SK-N-SH treated with all-trans-retinoic acid at 6 μM for 48 hours (cell line): ENCODE data around the gene RTN4RL2.
A peak's percentile ranks its signal among the peaks of the same experiment; 100 is the strongest.

Experiments
- ATAC-seq: fragments of 200-7000 bp; cut with Tn5 transposase; 3 replicates; pipeline ENCODE4 v1.9.1; 2020; ENCODE audit warnings: mild to moderate bottlenecking, moderate library complexity
- ARNTL ChIP-seq: fragments of 450-650 bp; formaldehyde crosslinking; IDR thresholded peaks from 2 replicates; pipeline ENCODE4 v1.5.0; 2020; ENCODE audit warnings: low read depth, mild to moderate bottlenecking, moderate library complexity, borderline replicate concordance
- BACH2 ChIP-seq: fragments of 250-450 bp; sonication (Bioruptor Pico); IDR thresholded peaks from 2 replicates; pipeline ENCODE4 v1.9.0; 2021; ENCODE audit warnings: mild to moderate bottlenecking, borderline replicate concordance
- CREB5 ChIP-seq: fragments of 250-450 bp; sonication (Bioruptor Pico); IDR thresholded peaks from 2 replicates; pipeline ENCODE4 v1.5.1; 2020; ENCODE audit warnings: low read depth, mild to moderate bottlenecking, moderate library complexity
- CSDC2 ChIP-seq: fragments of 250-450 bp; sonication (Bioruptor Pico); IDR thresholded peaks from 2 replicates; pipeline ENCODE4 v1.5.0; 2020; ENCODE audit warnings: mild to moderate bottlenecking, moderate library complexity
- ESRRG ChIP-seq: fragments of 250-450 bp; sonication (Bioruptor Pico); IDR thresholded peaks from 2 replicates; pipeline ENCODE4 v1.6.1; 2021; ENCODE audit warnings: mild to moderate bottlenecking
- GLIS3 ChIP-seq: fragments of 250-450 bp; sonication (Bioruptor Pico); IDR thresholded peaks from 2 replicates; pipeline ENCODE4 v1.5.0; 2020; ENCODE audit warnings: mild to moderate bottlenecking, moderate library complexity
- ISL1 ChIP-seq: fragments of 250-450 bp; sonication (Bioruptor Pico); IDR thresholded peaks from 2 replicates; pipeline ENCODE4 v2.1.2; 2022; ENCODE audit warnings: mild to moderate bottlenecking, moderate library complexity
- OSR1 ChIP-seq: fragments of 250-450 bp; sonication (Bioruptor Pico); IDR thresholded peaks from 2 replicates; pipeline ENCODE4 v1.8.0; 2022; ENCODE audit warnings: moderate library complexity, mild to moderate bottlenecking, inconsistent platforms
- PATZ1 ChIP-seq: fragments of 250-450 bp; sonication (Bioruptor Pico); IDR thresholded peaks from 2 replicates; pipeline ENCODE4 v1.8.0; 2020; ENCODE audit warnings: mild to moderate bottlenecking, moderate library complexity, borderline replicate concordance
- POU6F1 ChIP-seq: fragments of 250-450 bp; sonication (Bioruptor Pico); IDR thresholded peaks from 2 replicates; pipeline ENCODE4 v1.8.0; 2021; ENCODE audit warnings: low read depth, mild to moderate bottlenecking, moderate library complexity, borderline replicate concordance
- PPARA ChIP-seq: fragments of 250-450 bp; sonication (Bioruptor Pico); IDR thresholded peaks from 2 replicates; pipeline ENCODE4 v1.5.0; 2020; ENCODE audit warnings: mild to moderate bottlenecking, borderline replicate concordance
- RARB ChIP-seq: fragments of 250-450 bp; sonication (Bioruptor Pico); IDR thresholded peaks from 2 replicates; pipeline ENCODE4 v1.8.0; 2021; ENCODE audit warnings: mild to moderate bottlenecking, moderate library complexity
- SNAI2 ChIP-seq: fragments of 250-450 bp; sonication (Bioruptor Pico); IDR thresholded peaks from 2 replicates; pipeline ENCODE4 v1.5.0; 2020; ENCODE audit warnings: mild to moderate bottlenecking, moderate library complexity
- TCF4 ChIP-seq: fragments of 250-450 bp; sonication (Bioruptor Pico); IDR thresholded peaks from 2 replicates; pipeline ENCODE4 v1.8.0; 2021; ENCODE audit warnings: mild to moderate bottlenecking, moderate library complexity, borderline replicate concordance
- TOX ChIP-seq: fragments of 250-450 bp; sonication (Bioruptor Pico); IDR thresholded peaks from 2 replicates; pipeline ENCODE4 v1.8.0; 2021; ENCODE audit warnings: mild to moderate bottlenecking, moderate library complexity, borderline replicate concordance
- TSHZ2 ChIP-seq: fragments of 250-450 bp; sonication (Bioruptor Pico); IDR thresholded peaks from 2 replicates; pipeline ENCODE4 v1.5.0; 2020; ENCODE audit warnings: mild to moderate bottlenecking, moderate library complexity
- ZC3H10 ChIP-seq: fragments of 250-450 bp; sonication (Bioruptor Pico); IDR thresholded peaks from 2 replicates; pipeline ENCODE4 v1.5.1; 2021; ENCODE audit warnings: mild to moderate bottlenecking, moderate library complexity
- ZFP3 ChIP-seq: fragments of 250-450 bp; sonication (Bioruptor Pico); IDR thresholded peaks from 2 replicates; pipeline ENCODE4 v1.5.0; 2020; ENCODE audit warnings: mild to moderate bottlenecking, moderate library complexity
- ZFP30 ChIP-seq: fragments of 450-650 bp; formaldehyde crosslinking; IDR thresholded peaks from 2 replicates; pipeline ENCODE4 v1.5.0; 2022; ENCODE audit warnings: mild to moderate bottlenecking, moderate library complexity
- ZNF565 ChIP-seq: fragments of 450-650 bp; formaldehyde crosslinking; conservative IDR thresholded peaks from 2 replicates; pipeline ENCODE4 v1.5.0; 2020; ENCODE audit warnings: low read depth, mild to moderate bottlenecking, moderate library complexity
- ZNF70 ChIP-seq: fragments of 450-650 bp; formaldehyde crosslinking; IDR thresholded peaks from 2 replicates; pipeline ENCODE4 v1.5.0; 2020; ENCODE audit warnings: mild to moderate bottlenecking, moderate library complexity
- ZNF8 ChIP-seq: fragments of 450-650 bp; formaldehyde crosslinking; IDR thresholded peaks from 2 replicates; pipeline ENCODE4 v1.5.0; 2020; ENCODE audit warnings: mild to moderate bottlenecking, moderate library complexity

RTN4RL2 gene

DNA sequence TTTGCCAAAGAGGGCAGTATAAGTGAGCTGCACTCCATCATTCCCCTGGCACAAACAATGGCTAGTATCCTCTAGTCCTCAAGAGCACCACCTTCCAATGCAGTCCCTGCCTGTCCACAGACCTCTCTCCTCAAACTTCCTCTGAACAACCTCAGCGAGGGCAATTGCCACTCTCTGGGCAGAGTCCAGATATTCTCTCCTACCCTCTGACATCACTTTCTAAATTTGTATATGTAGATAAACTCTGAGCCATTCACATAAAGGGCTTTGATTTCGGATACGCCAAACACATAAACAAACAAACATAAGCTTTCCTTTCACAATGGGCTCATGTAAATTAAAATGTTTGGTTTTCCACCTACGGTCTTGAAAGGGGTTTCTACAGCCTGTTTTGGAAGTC is 30.4 kb upstream of the RTN4RL2 start (continued):
- no peak for TF ChIP-seq ZFP3 (CRISPR knock-in tag)
- TF ChIP-seq, all 23 proteins: peak for 0

DNA sequence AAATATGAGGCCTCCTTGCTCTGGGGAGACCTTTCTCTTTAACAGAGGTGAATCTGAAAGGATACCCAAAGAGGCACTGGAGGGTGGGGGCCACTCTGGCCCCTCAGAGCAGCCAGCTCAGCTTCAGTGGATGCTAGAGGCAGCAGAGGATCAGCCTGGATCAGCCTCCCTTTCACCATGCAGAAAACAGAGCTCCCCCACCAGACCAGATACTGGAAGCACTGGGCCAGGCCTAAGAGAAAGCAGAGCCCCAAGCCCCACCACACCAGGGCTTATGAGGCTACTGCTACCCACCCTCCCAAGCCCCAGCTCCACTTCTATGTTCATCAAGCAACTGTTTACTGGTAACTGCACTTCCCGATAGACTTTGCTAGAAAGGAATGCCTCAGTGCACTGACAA is 29.4 kb upstream of the RTN4RL2 start:
- no peak for ATAC-seq
- TF ChIP-seq ISL1 (no peak), CREB5 (CRISPR knock-in tag) (no peak)

- TF ChIP-seq TSHZ2 (CRISPR knock-in tag) (no peak), ZNF8 (CRISPR knock-in tag) (no peak), PPARA (CRISPR knock-in tag) (no peak), ZNF70 (CRISPR knock-in tag) (no peak), PATZ1 (CRISPR knock-in tag) (no peak), ZNF565 (no peak)
- no peak for ATAC-seq
Measured at GRCh38 chr11:57432149-57432561, 28.2 kb upstream of the RTN4RL2 start.

GRCh38 chr11:57432714-57433163 is 27.6 kb upstream of the RTN4RL2 start:
- TF ChIP-seq ESRRG (CRISPR knock-in tag) (no peak), ZNF8 (CRISPR knock-in tag) (no peak), ZFP30 (CRISPR knock-in tag) (no peak), GLIS3 (CRISPR knock-in tag) (no peak), POU6F1 (no peak), CSDC2 (no peak), ZNF565 (no peak), OSR1 (CRISPR knock-in tag) (no peak), ARNTL (CRISPR knock-in tag) (no peak), ZC3H10 (no peak), PATZ1 (CRISPR knock-in tag) (no peak), SNAI2 (CRISPR knock-in tag) (no peak), RARB (CRISPR knock-in tag) (no peak), ZNF70 (CRISPR knock-in tag) (no peak), TSHZ2 (CRISPR knock-in tag) (no peak), CREB5 (CRISPR knock-in tag) (no peak), TOX (CRISPR knock-in tag) (no peak), ISL1 (no peak), TCF4 (no peak), BACH2 (no peak)
- peak; percentile 27 for ATAC-seq
